Osteocyte (in vitro differentiated cells): Measurements from ENCODE around the gene PTPRD. TPM values are rescaled to one million over a fixed set of nuclear protein-coding genes. Genes with fewer than 3 reads are reported as not detected.
A peak's percentile ranks its signal among the peaks of the same experiment; 100 is the strongest.

Experiments used
- DNase-seq: peaks from one replicate; pipeline ENCODE4 v3.0.0; 2021; ENCODE audit warnings: mixed read lengths; ENCODE audit not compliant: unreplicated experiment; ENCODE audit errors: extremely low spot score
- H3K27ac Mint-ChIP-seq: one replicate; pipeline ENCODE4 v1.8.0; 2021; ENCODE audit warnings: mild to moderate bottlenecking, mixed read lengths; ENCODE audit not compliant: unreplicated experiment
- H3K27me3 Mint-ChIP-seq: one replicate; pipeline ENCODE4 v1.8.0; 2021; ENCODE audit warnings: mixed read lengths; ENCODE audit not compliant: unreplicated experiment
- H3K36me3 Mint-ChIP-seq: one replicate; pipeline ENCODE4 v1.8.0; 2021; ENCODE audit warnings: mixed read lengths; ENCODE audit not compliant: unreplicated experiment
- H3K4me1 Mint-ChIP-seq: one replicate; pipeline ENCODE4 v1.8.0; 2021; ENCODE audit warnings: mixed read lengths; ENCODE audit not compliant: unreplicated experiment
- H3K4me3 Mint-ChIP-seq: one replicate; pipeline ENCODE4 v1.8.0; 2021; ENCODE audit warnings: mild to moderate bottlenecking, moderate library complexity, mixed read lengths; ENCODE audit not compliant: unreplicated experiment
- H3K9me3 Mint-ChIP-seq: one replicate; pipeline ENCODE4 v1.8.0; 2021; ENCODE audit warnings: mixed read lengths; ENCODE audit not compliant: unreplicated experiment
- CTCF ChIP-seq: fragments of 200-600 bp; sonication (generic); IDR thresholded peaks from 2 replicates; pipeline ENCODE4 v1.5.0; 2021; ENCODE audit warnings: antibody characterized with exemption, mild to moderate bottlenecking, moderate library complexity
- total RNA-seq: library from RNA; stranded (reverse); gene quantifications from 2 replicates; pipeline ENCODE4 v1.2.1, GENCODE V29; 2021

Gene PTPRD
- total RNA-seq, 1 donor from 2014 or later: 5.4 TPM

- Mint-ChIP-seq H3K27ac (no peak overlapping the region), H3K36me3 (no peaks in the 10 kb centered on the region), H3K4me1 (peaks cover 16% of the 10 kb centered on the region), H3K4me3 (peak overlapping the region; percentile 69), H3K27me3 (peaks cover 42% of the 10 kb centered on the region), H3K9me3 (no peaks in the 10 kb centered on the region)
- no peak for DNase-seq
- no peak for TF ChIP-seq CTCF
Measured at GRCh38 chr9:8858596-8859161, 1754.1 kb downstream of the PTPRD start.

- H3K27me3 Mint-ChIP-seq: peaks cover 48% of the 10 kb centered on the region
- H3K27ac Mint-ChIP-seq: no peak overlapping the region
- TF ChIP-seq CTCF: no peak
- peak overlapping the region; percentile 69 for H3K4me3 Mint-ChIP-seq
- peak; percentile 85 for DNase-seq
- H3K4me1 Mint-ChIP-seq: peaks cover 16% of the 10 kb centered on the region
- H3K9me3 Mint-ChIP-seq: no peaks in the 10 kb centered on the region
- no peaks in the 10 kb centered on the region for H3K36me3 Mint-ChIP-seq
Measured at GRCh38 chr9:8857926-8858595, 1754.7 kb downstream of the PTPRD start.

- H3K4me1 Mint-ChIP-seq: peaks cover 16% of the 10 kb centered on the region
- no peak for DNase-seq
Measured at GRCh38 chr9:8857068-8857925, 1755.5 kb downstream of the PTPRD start.

GRCh38 chr9:8856396-8857067 is 1756.3 kb downstream of the PTPRD start:
- DNase-seq: no peak
- Mint-ChIP-seq H3K4me1 (peaks cover 16% of the 10 kb centered on the region), H3K4me3 (peak overlapping the region; percentile 78), H3K27me3 (peaks cover 56% of the 10 kb centered on the region), H3K36me3 (no peaks in the 10 kb centered on the region), H3K27ac (no peak overlapping the region), H3K9me3 (no peaks in the 10 kb centered on the region)
- TF ChIP-seq CTCF: no peak

More at GRCh38 chr9:8857068-8857925, 1755.5 kb downstream of the PTPRD start:
- Mint-ChIP-seq H3K27ac (no peak overlapping the region), H3K4me3 (peak overlapping the region; percentile 78), H3K36me3 (no peaks in the 10 kb centered on the region), H3K27me3 (peaks cover 52% of the 10 kb centered on the region), H3K9me3 (no peaks in the 10 kb centered on the region)
- no peak for TF ChIP-seq CTCF
